Ectodermal cell (in vitro differentiated cells): ENCODE measurements around the gene DEPP1.

Experiments used
- H3K27ac ChIP-seq: 2 replicates; pipeline ENCODE4 v1.7.0; 2013; ENCODE audit warnings: mild to moderate bottlenecking, low read depth, low read length; ENCODE audit not compliant: insufficient read depth, poor library complexity, severe bottlenecking
- H3K27me3 ChIP-seq: 2 replicates; pipeline ENCODE4 v1.7.0; 2013; ENCODE audit warnings: mild to moderate bottlenecking, low read length; ENCODE audit not compliant: insufficient read depth, control insufficient read depth, poor library complexity, severe bottlenecking
- H3K36me3 ChIP-seq: one replicate; pipeline ENCODE4 v1.7.0; 2013; ENCODE audit warnings: low read length; ENCODE audit not compliant: control insufficient read depth, insufficient read depth
- H3K4me1 ChIP-seq: one replicate; pipeline ENCODE4 v1.7.0; 2013; ENCODE audit warnings: low read length; ENCODE audit not compliant: control insufficient read depth, insufficient read depth
- H3K4me3 ChIP-seq: 2 replicates; pipeline ENCODE4 v1.7.0; 2013; ENCODE audit warnings: low read depth, low read length, control low read depth; ENCODE audit not compliant: insufficient read depth
- H3K9me3 ChIP-seq: 2 replicates; pipeline ENCODE4 v1.7.0; 2013; ENCODE audit warnings: mild to moderate bottlenecking, low read length, moderate library complexity; ENCODE audit not compliant: control insufficient read depth
- WGBS, 2 experiments: methylation state at CpG; one replicate each; pipeline ENCODE4 v1.1.7; 2013; ENCODE audit warnings: missing lambda C conversion rate in 2 of 2; 5-methylcytosine and 5-hydroxymethylcytosine counted together

The DEPP1 gene

DNA sequence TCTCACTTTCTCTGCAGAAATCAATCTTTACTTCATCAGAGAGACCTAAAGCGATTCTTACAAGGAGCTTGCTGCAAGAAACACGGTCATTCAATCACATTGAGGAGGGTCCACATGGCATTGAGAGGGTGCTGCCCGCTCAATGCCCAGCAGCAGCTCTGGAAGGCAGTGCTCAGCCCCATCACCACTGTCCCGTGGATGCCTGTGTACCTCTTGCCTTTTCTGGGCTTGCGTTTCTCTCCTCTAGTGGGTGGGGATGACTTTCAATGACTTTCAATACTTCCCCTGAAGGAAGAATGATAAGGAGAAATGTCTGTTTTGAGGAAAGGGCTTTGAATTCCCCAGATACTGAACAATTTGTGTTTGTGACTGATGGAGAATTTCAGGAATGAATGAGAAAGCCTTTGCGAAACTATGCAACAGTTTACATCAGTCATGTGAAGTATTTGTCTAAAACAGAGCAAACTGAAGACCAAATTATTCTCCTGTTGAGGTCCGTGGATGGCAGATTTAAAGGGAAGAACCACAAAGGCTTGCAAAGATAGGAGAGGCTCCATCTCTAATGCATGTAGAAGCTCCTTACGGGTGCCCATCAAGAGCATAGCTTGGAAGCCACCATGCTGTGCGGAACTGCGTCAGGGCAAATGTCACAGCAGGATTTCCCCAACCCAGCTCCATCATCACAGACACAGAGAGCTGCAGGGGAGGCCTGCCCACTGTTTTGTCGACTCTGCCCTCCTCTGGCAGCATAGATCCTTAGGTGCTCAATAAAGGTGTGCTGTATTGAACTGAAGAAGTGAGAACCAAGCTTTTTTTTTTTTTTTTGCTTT is 15.5 kb upstream of the DEPP1 start:
- Histone ChIP-seq H3K4me3 (no peak overlapping the region), H3K27ac (no peak overlapping the region), H3K36me3 (no peaks in the 10 kb centered on the region), H3K27me3 (no peaks in the 10 kb centered on the region), H3K4me1 (peaks cover 26% of the 10 kb centered on the region), H3K9me3 (no peaks in the 10 kb centered on the region)
- WGBS, 2 experiments, result 67% methylated on average over 11 of the region's 11 CpGs

DNA sequence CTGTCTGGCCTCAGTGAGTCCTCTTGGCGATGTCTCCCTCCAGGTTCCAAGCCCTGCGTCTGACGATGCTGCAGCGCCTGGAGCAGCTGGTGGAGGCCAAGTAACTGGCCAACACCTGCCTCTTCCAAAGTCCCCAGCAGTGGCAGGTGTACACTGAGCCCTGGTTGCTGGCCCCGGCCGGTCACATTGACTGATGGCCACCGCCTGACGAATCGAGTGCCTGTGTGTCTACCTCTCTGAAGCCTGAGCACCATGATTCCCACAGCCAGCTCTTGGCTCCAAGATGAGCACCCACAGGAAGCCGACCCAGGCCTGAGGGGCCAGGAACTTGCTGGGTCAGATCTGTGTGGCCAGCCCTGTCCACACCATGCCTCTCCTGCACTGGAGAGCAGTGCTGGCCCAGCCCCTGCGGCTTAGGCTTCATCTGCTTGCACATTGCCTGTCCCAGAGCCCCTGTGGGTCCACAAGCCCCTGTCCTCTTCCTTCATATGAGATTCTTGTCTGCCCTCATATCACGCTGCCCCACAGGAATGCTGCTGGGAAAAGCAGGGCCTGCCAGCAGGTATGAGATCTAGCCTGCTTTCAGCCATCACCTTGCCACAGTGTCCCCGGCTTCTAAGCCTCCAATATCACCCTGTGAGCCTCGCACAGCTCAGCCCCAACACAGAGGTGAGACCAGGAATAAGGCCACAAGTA is 14.8 kb upstream of the DEPP1 start:
- no peaks in the 10 kb centered on the region for H3K9me3 ChIP-seq
- no peaks in the 10 kb centered on the region for H3K36me3 ChIP-seq
- H3K27ac ChIP-seq, result no peak overlapping the region
- peaks cover 26% of the 10 kb centered on the region for H3K4me1 ChIP-seq
- no peak overlapping the region for H3K4me3 ChIP-seq
- H3K27me3 ChIP-seq, result no peaks in the 10 kb centered on the region
- WGBS, 2 experiments, result 95% methylated on average over 14 of the region's 14 CpGs

- H3K27ac ChIP-seq, result no peak overlapping the region
- peaks cover 26% of the 10 kb centered on the region for H3K4me1 ChIP-seq
- WGBS, 2 experiments, result 94% methylated on average over 8 of the region's 8 CpGs
- H3K36me3 ChIP-seq, result no peaks in the 10 kb centered on the region
- no peaks in the 10 kb centered on the region for H3K9me3 ChIP-seq
- no peak overlapping the region for H3K4me3 ChIP-seq
- no peaks in the 10 kb centered on the region for H3K27me3 ChIP-seq
Observed at GRCh38 chr10:44992732-44993225, 14.2 kb upstream of the DEPP1 start.

DNA sequence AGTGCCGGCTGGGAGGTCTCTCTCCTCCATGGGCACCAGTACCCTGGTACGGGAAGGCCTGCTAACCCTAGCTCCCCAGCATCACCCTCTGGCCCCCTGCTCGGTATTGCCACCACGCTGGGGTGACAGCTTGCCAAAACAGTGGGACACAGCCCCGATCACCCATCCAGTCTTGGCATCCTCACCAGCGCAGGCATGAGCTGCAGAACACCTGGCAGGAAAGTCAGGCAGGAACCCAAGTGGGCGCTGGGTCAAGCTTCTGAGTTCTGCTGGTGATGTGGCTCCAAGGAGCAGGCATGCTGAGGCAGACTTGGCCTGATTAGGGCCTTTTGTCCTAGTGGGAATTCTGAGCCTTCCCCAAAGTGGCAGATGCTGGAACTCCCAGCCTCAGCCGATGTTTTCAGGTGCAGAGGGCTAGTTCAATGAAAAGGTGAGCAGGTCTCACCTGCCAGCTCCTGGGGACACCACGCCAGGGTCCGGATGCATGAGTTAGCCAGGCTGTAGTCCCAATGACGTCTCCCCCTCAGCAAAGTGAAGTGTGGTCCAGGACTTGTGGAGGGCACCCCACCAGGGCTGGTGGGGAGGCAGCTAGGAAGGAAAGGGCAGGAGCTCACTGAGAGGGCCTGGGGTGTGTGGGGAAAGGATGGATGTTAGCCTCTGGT is 13.6 kb upstream of the DEPP1 start:
- H3K27me3 ChIP-seq, result no peaks in the 10 kb centered on the region
- WGBS, 2 experiments, result 93 to 94% methylated on average over 11 of the region's 11 CpGs
- peaks cover 26% of the 10 kb centered on the region for H3K4me1 ChIP-seq
- no peak overlapping the region for H3K4me3 ChIP-seq
- no peaks in the 10 kb centered on the region for H3K36me3 ChIP-seq
- no peaks in the 10 kb centered on the region for H3K9me3 ChIP-seq
- no peak overlapping the region for H3K27ac ChIP-seq

- WGBS, 2 experiments, result 87 to 89% methylated on average over 5 of the region's 5 CpGs
- Histone ChIP-seq H3K4me3 (no peak overlapping the region), H3K27ac (no peak overlapping the region), H3K36me3 (no peaks in the 10 kb centered on the region), H3K27me3 (no peaks in the 10 kb centered on the region), H3K4me1 (peaks cover 26% of the 10 kb centered on the region), H3K9me3 (no peaks in the 10 kb centered on the region)
Observed at GRCh38 chr10:44991571-44991970, 13.0 kb upstream of the DEPP1 start.

DNA sequence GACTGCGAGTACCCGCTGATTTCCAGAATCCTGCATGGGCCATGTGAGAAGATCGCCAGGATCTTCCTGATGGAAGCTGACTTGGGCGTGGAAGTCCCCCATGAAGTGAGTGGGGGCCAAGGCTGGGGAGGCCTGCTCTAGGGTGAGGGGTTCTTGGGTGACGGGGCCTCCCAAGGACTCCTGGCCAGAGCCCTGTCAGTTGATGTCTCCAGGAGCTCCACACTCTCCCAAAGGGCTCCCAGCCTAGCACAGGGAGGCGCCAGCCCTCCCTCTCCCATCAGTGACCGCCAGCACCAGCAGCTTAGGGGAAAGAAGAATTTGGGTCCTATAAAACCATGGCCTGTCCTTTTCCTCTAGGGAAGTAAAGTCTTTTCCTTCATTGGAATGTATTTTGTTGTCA is 12.4 kb upstream of the DEPP1 start:
- WGBS, 2 experiments, result 85 to 91% methylated on average over 7 of the region's 7 CpGs
- Histone ChIP-seq H3K4me1 (peaks cover 26% of the 10 kb centered on the region), H3K27ac (no peak overlapping the region), H3K4me3 (no peak overlapping the region), H3K36me3 (no peaks in the 10 kb centered on the region), H3K9me3 (no peaks in the 10 kb centered on the region), H3K27me3 (no peaks in the 10 kb centered on the region)

DNA sequence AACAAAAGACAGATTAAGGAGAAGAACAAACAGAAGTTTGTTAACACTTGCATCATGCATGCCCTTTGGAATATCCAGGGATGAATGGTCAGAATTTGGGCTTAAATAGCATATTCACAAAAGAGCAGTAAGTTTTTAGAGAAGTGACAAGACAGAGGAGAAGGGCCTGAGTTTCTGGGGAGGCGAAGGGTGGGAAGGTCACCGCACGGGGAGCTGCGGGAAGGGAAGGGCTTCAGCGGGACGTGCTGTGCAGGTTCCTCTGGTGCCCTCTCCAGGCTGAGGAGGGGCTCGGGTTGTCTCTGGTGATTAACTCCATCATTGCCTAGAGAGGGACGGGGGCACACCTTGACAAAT is 11.7 kb upstream of the DEPP1 start:
- Histone ChIP-seq H3K4me3 (no peak overlapping the region), H3K4me1 (peaks cover 26% of the 10 kb centered on the region), H3K27me3 (no peaks in the 10 kb centered on the region), H3K36me3 (no peaks in the 10 kb centered on the region), H3K9me3 (no peaks in the 10 kb centered on the region), H3K27ac (no peak overlapping the region)
- WGBS, 2 experiments, result 2 to 4% methylated on average over 8 of the region's 8 CpGs

DNA sequence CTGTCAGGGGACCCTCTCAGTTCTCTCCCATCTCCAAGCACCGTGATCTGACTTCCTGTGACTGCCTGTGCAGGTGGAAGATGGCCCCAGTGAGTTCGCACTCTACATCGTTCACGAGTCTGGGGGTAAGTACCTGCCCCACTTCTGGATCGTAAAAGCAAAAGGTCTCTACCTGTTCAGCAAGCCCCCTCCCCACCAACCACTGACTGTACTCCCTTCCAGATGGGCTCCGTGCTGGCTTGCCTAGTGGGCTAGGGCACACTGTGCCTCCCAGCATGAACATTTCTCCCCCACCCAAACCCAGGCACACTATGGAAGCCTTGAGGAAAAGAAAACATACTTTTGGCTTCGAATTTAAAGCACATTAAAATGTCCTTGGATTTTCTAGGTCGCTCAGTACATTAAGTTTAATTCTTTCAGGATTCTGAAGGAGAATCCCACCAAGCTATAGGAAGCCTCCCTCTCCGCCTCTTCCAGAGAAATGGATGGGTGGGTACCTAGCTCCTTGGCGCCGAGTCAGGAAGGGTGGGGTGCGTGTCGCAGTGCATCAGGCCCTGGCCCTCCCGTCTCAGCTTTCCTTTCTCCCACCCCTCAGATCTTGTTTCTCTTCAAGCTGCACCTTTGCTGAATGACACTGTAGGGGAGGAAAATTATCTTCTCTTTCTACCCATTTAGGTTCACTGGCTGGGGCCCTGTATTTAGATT is 11.1 kb upstream of the DEPP1 start:
- H3K36me3 ChIP-seq, result no peaks in the 10 kb centered on the region
- H3K9me3 ChIP-seq, result no peaks in the 10 kb centered on the region
- no peak overlapping the region for H3K4me3 ChIP-seq
- no peaks in the 10 kb centered on the region for H3K27me3 ChIP-seq
- 59 to 67% methylated on average over 13 to 14 of the region's 14 CpGs for WGBS, 2 experiments
- H3K4me1 ChIP-seq, result peaks cover 26% of the 10 kb centered on the region
- no peak overlapping the region for H3K27ac ChIP-seq

- Histone ChIP-seq H3K4me3 (no peak overlapping the region), H3K27me3 (no peaks in the 10 kb centered on the region), H3K9me3 (no peaks in the 10 kb centered on the region), H3K36me3 (no peaks in the 10 kb centered on the region), H3K4me1 (peaks cover 22% of the 10 kb centered on the region), H3K27ac (no peak overlapping the region)
- 90 to 92% methylated on average over 10 of the region's 10 CpGs for WGBS, 2 experiments
Observed at GRCh38 chr10:44988957-44989585, 10.5 kb upstream of the DEPP1 start.
